GM10847 (cell line): ENCODE measurements around the gene HMGB2.

ENCODE experiments used
- POLR2A ChIP-seq: IDR thresholded peaks from 2 replicates; pipeline ENCODE4 v1.6.1; 2011; ENCODE audit not compliant: insufficient read length; ENCODE audit errors: extremely low read depth

The HMGB2 gene

GRCh38 chr4:173346074-173346473 is 11.9 kb upstream of the HMGB2 start:
- TF ChIP-seq POLR2A: no peak

- no peak for TF ChIP-seq POLR2A
Measured at GRCh38 chr4:173345648-173346047, 11.5 kb upstream of the HMGB2 start.

- TF ChIP-seq POLR2A: no peak
Measured at GRCh38 chr4:173343832-173344397, 9.8 kb upstream of the HMGB2 start.

GRCh38 chr4:173337463-173337862 is 3.3 kb upstream of the HMGB2 start:
- TF ChIP-seq POLR2A: no peak

GRCh38 chr4:173334891-173335752 is 964 bp upstream of the HMGB2 start:
- TF ChIP-seq POLR2A: peak; percentile 58

GRCh38 chr4:173333658-173334084 is 487 bp downstream of the HMGB2 start:
- TF ChIP-seq POLR2A: no peak

- no peak for TF ChIP-seq POLR2A
Measured at GRCh38 chr4:173332963-173333657, 1.0 kb downstream of the HMGB2 start.

GRCh38 chr4:173332021-173332487 is 2.1 kb downstream of the HMGB2 start:
- TF ChIP-seq POLR2A: no peak

- no peak for TF ChIP-seq POLR2A
Measured at GRCh38 chr4:173330590-173330989, 3.6 kb downstream of the HMGB2 start.

GRCh38 chr4:173328236-173328901 is 5.8 kb downstream of the HMGB2 start:
- TF ChIP-seq POLR2A: no peak

GRCh38 chr4:173325007-173325736 is 9.0 kb downstream of the HMGB2 start:
- no peak for TF ChIP-seq POLR2A

- no peak for TF ChIP-seq POLR2A
Measured at GRCh38 chr4:173319696-173320095, 14.5 kb downstream of the HMGB2 start.

GRCh38 chr4:173318648-173319211 is 15.4 kb downstream of the HMGB2 start:
- TF ChIP-seq POLR2A: no peak

GRCh38 chr4:173318240-173318639 is 15.9 kb downstream of the HMGB2 start:
- TF ChIP-seq POLR2A: no peak
